Glutamatergic neuron (in vitro differentiated cells): ENCODE measurements around the gene TSPAN2. TPM values are rescaled to one million over a fixed set of nuclear protein-coding genes. Genes with fewer than 3 reads are reported as not detected.

Experiments used
- DNase-seq: peaks from one replicate; pipeline ENCODE4 v3.0.0; 2022
- H3K27ac Mint-ChIP-seq: one replicate; pipeline ENCODE4 v1.8.0; 2020; ENCODE audit warnings: mild to moderate bottlenecking, mixed read lengths, inconsistent platforms; ENCODE audit not compliant: unreplicated experiment
- H3K27me3 Mint-ChIP-seq: one replicate; pipeline ENCODE4 v1.8.0; 2020; ENCODE audit warnings: mild to moderate bottlenecking, moderate library complexity, mixed read lengths, inconsistent platforms; ENCODE audit not compliant: unreplicated experiment
- H3K36me3 Mint-ChIP-seq: one replicate; pipeline ENCODE4 v1.8.0; 2020; ENCODE audit warnings: mild to moderate bottlenecking, mixed read lengths, inconsistent platforms; ENCODE audit not compliant: unreplicated experiment
- H3K4me1 Mint-ChIP-seq: one replicate; pipeline ENCODE4 v1.8.0; 2020; ENCODE audit warnings: mild to moderate bottlenecking, low read depth, mixed read lengths, inconsistent platforms; ENCODE audit not compliant: unreplicated experiment
- H3K4me3 Mint-ChIP-seq: one replicate; pipeline ENCODE4 v1.8.0; 2020; ENCODE audit warnings: mild to moderate bottlenecking, mixed read lengths, inconsistent platforms; ENCODE audit not compliant: unreplicated experiment
- H3K9me3 Mint-ChIP-seq: one replicate; pipeline ENCODE4 v1.8.0; 2020; ENCODE audit warnings: mild to moderate bottlenecking, moderate library complexity, mixed read lengths, inconsistent platforms; ENCODE audit not compliant: unreplicated experiment
- CTCF ChIP-seq: fragments of 200-600 bp; sonication (generic); IDR thresholded peaks from one replicate; pipeline ENCODE4 v1.5.0; 2021; ENCODE audit not compliant: partially characterized antibody, unreplicated experiment
- total RNA-seq: library from RNA; stranded (reverse); fragmentation: NEBNext Ultra II Directional; extraction: Animal tissue kit (Norgen Biotek cat#: 25700); gene quantifications from one replicate; pipeline ENCODE4 v1.2.1, GENCODE V29; 2021; ENCODE audit not compliant: unreplicated experiment

Gene TSPAN2
- total RNA-seq, 1 donor from 2014 or later = 11.2 TPM

GRCh38 chr1:115136106-115136505, 46.8 kb upstream of the TSPAN2 start:
- Mint-ChIP-seq H3K4me1 (no peaks in the 10 kb centered on the region), H3K27ac (no peak overlapping the region), H3K9me3 (no peaks in the 10 kb centered on the region), H3K4me3 (no peak overlapping the region), H3K27me3 (peaks cover 3% of the 10 kb centered on the region), H3K36me3 (no peaks in the 10 kb centered on the region)
- no peak for DNase-seq
- no peak for TF ChIP-seq CTCF

- H3K9me3 Mint-ChIP-seq = no peaks in the 10 kb centered on the region
- H3K4me3 Mint-ChIP-seq = no peak overlapping the region
- TF ChIP-seq CTCF = no peak
- no peak overlapping the region for H3K27ac Mint-ChIP-seq
- peaks cover 4% of the 10 kb centered on the region for H3K27me3 Mint-ChIP-seq
- H3K4me1 Mint-ChIP-seq = no peaks in the 10 kb centered on the region
- DNase-seq = no peak
- no peaks in the 10 kb centered on the region for H3K36me3 Mint-ChIP-seq
Measured at GRCh38 chr1:115135681-115136080, 46.4 kb upstream of the TSPAN2 start.

GRCh38 chr1:115134850-115135480, 45.7 kb upstream of the TSPAN2 start:
- no peaks in the 10 kb centered on the region for H3K4me1 Mint-ChIP-seq
- no peak for DNase-seq
- no peak overlapping the region for H3K4me3 Mint-ChIP-seq
- H3K27ac Mint-ChIP-seq = no peak overlapping the region
- H3K9me3 Mint-ChIP-seq = no peaks in the 10 kb centered on the region
- peaks cover 5% of the 10 kb centered on the region for H3K27me3 Mint-ChIP-seq
- no peak for TF ChIP-seq CTCF
- no peaks in the 10 kb centered on the region for H3K36me3 Mint-ChIP-seq

GRCh38 chr1:115134231-115134630, 44.9 kb upstream of the TSPAN2 start:
- no peak overlapping the region for H3K27ac Mint-ChIP-seq
- no peak for DNase-seq
- no peak overlapping the region for H3K4me3 Mint-ChIP-seq
- H3K9me3 Mint-ChIP-seq = no peaks in the 10 kb centered on the region
- no peak for TF ChIP-seq CTCF
- no peaks in the 10 kb centered on the region for H3K4me1 Mint-ChIP-seq
- H3K27me3 Mint-ChIP-seq = peaks cover 5% of the 10 kb centered on the region
- H3K36me3 Mint-ChIP-seq = no peaks in the 10 kb centered on the region

GRCh38 chr1:115133440-115133839, 44.1 kb upstream of the TSPAN2 start:
- Mint-ChIP-seq H3K36me3 (no peaks in the 10 kb centered on the region), H3K9me3 (no peaks in the 10 kb centered on the region), H3K4me3 (no peak overlapping the region), H3K27me3 (peaks cover 2% of the 10 kb centered on the region), H3K4me1 (no peaks in the 10 kb centered on the region), H3K27ac (no peak overlapping the region)
- DNase-seq = no peak
- no peak for TF ChIP-seq CTCF
